Hematopoietic multipotent progenitor cell treated with erythropoietin and hydrocortisone succinate and interleukin-3 and kit ligand, for 15 days (in vitro differentiated cells): ENCODE results near the gene PCDHGA2.
"Not testable (repeated sequence)": the region's sequence is repeated elsewhere in the genome, so short reads cannot be mapped to it uniquely, and the experiment has no call there.

Source experiments
- DNase-seq: peaks from one replicate; pipeline ENCODE4 v3.0.0-alpha.2; 2015; ENCODE audit warnings: low spot score

PCDHGA2 gene

DNA sequence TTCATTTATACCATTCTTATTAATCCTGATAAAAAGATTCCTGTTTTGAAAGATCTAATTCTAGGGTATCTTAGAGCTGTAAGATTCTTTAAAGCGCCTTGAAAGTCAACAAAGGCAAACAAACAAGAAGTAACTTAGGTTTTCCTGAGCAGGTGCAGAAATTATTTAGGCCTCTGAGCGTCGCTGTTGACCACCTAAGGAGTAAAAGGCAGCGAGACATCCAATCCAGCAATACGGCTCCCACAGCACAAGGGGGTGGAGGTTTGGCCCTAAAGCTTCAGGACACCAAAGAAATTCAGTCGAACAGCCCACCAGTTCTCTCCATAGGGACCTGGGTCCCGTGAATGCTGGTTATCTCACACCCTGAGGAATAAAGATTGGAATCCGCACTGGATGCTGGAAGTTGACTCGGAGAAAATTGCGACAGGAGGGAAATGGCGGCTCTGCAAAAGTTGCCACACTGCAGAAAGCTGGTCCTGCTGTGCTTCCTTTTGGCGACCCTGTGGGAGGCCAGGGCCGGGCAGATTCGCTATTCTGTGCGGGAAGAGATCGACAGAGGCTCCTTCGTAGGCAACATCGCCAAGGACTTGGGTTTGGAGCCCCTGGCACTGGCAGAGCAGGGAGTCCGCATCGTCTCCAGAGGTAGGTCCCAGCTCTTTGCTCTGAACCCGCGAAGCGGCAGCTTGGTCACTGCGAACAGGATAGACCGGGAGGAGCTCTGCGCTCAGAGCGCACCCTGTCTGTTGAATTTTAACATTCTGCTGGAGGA lies at the start of gene PCDHGA2:
TSS of gene PCDHGA2 (plus strand) at position 223 of the 769 bp plus-strand sequence.
- DNase-seq: no peak

DNA sequence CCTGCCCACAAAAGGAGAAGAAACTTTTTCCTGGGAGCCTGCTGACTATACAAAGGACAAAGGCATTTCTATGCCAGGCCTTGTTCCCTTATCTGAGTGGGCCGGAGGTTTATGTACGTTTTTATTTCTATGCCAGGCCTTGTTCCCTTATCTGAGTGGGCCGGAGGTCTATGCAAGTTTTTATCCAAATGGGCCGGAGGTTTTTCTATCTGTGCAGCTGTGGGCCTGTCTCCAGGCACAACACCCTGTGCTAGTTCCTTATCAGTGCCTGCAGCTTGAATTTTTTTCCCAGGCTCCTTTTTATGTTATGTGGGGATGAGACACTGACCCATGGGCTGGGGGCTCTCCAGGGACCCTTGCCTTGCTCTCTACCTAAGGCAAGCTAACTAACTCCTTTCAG lies 40.2 kb upstream of the PCDHGA2 start:
- no peak for DNase-seq

DNA sequence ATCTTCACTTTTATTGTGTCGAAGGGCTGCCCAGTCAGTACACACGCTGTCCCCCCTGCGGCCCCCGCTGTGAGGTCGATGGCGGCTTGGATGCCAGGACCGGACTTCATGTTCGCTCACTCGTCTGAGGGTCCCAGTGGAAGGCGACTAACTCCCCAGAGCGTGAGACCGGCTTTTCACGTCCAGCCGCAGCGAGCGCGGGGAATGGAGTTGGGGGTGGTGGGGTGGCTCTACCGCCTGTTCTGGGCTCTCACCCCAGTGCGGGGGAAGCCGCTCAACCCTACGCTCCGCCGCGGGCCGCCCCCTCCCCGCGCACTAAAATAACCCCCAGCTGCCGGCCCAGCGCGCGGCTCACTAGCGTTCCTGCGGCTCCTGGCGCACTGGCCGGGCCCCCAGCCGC lies 34.8 kb upstream of the PCDHGA2 start, which contains the start of gene SLC25A2:
TSS of gene SLC25A2 (minus strand) at position 294 of the 400 bp plus-strand sequence. CDS start at position 110, 184 bp downstream.
- DNase-seq: no peak

DNA sequence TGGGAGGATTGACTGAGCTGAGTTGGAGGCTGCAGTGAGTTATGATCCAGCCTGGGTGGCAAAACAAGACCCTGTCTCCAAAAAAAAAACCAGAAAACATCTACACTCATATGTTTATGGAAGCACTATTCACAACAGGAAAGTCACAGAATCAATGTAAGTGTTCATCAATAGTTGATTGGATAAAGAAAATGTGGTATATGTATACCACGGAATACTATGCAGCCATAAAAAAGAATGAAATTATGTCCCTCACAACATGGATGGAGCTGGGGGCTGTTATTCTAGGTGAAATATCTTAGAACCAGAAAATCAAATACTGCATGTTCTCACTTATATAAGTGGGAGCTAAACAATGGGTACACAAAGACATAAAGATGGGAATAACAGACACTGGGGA lies 31.9 kb upstream of the PCDHGA2 start:
- no peak for DNase-seq

DNA sequence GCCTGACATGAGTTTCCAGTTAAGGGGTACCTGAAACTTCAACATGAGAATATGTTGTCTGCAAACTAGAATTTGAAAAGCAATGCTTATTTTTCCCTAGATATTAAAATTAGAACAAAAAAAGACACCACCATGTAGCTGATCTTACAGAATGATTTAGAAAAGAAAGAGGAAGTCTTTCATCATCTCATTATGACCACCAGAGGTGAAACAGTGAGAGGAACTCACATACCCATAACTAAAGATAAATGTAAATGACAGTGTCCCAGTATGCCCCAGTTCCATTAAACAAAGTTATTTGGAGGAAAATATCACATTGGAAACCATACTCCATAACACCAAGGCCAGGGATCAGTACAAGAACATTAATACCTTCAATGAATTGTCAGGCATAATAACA lies 24.8 kb upstream of the PCDHGA2 start:
- no peak for DNase-seq

DNA sequence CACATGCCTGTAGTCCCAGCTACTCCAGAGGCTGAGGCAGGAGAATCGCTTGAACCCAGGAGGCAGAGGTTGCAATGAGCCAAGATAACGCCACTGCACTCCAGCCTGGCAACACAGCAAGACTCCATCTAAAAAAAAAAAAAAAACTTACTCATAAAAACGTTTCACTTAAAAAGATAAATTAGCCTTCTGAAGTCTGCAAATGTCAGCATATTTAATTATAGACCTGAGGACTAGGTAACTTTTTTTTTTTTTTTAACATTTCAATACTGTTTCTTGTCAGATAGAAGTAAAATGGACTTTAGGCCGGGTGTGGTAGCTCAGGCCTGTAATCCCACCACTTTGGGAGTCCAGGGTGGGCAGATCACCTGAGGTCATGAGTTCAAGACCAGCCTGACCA lies 21.6 kb upstream of the PCDHGA2 start:
- DNase-seq: not testable (repeated sequence)

DNA sequence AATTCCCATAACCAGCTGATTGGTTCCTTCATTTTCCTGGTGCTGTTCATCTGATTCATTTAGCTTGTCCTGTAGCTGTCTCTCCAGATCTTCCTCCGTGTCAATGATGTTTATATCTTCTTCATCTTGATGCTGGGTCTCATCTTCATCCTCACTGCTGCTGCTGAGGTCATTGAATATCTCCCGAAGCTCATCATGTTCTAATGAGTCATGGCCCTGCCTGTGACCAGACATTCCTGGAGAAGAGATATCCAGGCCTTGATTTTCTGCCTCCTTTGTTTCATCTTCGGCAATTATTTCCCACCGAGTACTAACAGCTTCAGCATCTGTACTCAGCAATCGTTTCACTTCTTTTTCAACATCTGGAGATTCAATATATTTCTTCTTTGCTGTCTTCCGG lies 19.4 kb upstream of the PCDHGA2 start:
- no peak for DNase-seq

DNA sequence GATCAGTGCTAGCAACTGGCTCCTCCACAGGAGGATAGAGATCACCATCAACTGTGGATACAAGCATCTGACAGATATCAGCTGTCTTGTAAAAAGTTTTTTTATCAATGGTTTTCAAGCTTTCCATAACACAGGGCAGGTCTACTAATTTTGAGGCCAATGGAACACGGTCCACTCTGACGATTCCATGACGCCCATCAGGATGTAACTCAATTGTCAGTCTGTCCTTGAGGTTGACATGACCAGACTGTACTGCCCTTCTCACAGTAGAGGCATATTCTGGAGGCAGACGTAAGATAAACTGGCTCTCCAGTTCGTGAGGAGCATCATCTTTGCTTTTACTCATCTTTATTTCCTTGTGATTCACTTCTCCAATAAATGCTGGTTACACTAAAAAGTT lies 18.9 kb upstream of the PCDHGA2 start:
- no peak for DNase-seq

DNA sequence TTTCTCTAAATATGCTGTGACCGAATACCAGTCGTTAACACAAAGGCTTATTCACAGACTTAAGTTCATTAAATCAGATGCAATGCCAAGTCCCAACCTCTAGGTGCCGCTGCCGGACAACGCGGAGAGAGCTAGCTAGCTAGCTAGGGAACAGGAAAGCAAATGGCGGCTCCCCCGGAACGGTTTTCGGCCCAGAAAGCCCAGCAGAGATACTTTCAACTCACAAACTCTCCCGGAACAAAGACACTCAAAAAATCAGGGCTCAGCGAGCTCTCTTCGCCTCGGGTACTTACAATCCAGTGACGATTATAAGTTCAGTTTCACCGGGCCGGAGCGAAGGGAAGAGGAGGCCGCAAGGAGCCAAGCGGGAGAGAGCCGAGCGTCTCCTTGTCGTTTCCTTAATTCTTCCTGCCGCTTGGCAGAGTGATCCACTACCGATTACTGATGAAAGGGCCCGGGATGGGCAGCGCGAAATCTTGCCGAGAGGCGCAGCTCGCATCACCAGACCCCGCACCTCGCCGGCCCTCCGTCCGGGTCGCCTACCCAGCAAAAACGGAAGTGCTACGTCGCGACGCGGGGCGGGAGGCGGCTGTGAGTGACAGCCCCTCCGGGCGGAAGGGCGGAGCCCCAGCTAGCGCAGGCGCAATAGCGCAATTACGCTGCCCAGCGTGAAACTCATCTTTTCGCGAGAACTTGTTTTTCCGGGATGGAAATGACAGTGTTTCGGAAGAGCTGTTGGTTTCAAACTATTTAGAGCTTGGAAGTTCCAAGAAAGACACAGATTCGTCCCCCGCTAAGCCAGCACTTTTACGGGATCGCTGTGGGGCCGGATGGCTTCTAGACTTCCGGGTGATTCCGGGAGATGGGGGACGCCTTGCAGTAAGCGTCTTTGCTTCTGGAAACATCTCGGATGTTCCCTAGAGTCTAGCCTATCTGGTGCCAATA lies 18.1 kb upstream of the PCDHGA2 start, which contains the start of gene TAF7:
TSS of gene TAF7 (minus strand) at position 560 of the 945 bp plus-strand sequence. CDS start 740 bp downstream, outside the sequence.
- peak; percentile 89 for DNase-seq

DNA sequence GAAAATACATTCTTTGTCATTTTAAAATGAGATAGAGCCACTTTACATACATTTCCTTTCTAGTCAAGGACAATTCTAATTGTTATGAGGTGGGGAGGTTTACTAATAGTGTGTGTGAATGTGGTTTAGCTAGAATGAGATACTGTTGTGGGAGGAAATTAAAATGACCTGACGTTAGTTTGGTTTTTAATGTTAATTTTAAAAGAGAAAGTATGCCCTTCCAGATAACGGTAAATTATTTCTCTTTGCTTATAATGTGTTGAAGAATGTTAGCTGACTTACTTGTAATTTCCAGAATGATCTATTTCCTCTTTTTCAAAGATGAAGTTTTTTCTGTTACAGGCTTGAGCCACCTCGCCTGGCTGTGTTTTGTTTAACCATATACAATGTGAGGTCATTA lies 16.3 kb upstream of the PCDHGA2 start:
- DNase-seq: no peak

DNA sequence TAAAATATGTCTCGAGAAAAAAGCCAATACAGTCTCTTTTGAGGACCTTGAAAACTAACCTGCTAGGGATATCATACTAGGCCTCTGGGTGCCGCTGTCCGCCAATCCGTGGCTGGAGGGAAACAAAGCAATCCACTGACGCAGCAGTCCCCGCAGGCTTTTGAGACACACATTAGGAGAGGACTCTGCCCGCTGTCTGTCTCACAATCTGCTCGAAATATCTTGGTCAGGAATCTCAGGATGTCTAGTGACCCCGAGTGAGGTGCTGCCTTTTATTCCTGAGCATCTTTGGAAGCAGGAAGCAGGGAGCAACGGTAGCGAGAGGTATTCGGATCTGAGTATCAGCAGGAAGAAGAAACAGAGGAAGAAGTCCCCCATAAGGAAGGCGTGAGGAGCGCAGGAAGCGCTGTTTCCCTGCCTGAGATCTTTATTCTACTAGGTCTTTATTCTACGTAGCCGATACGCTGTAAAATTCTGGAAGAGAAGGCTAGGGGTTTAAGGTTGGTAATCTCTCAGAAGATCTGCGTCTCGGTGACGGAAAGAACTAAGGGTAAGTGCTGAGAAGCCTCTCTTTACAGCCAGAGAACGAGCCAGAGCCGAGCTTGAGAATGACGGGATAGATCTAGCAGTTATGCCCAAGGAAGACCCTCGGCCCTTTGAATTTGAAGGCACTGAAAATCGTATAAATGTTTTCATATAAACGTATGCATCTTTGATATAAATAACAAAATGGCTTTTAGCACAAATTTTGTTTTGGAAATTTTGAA lies 12.3 kb upstream of the PCDHGA2 start:
- no peak for DNase-seq

DNA sequence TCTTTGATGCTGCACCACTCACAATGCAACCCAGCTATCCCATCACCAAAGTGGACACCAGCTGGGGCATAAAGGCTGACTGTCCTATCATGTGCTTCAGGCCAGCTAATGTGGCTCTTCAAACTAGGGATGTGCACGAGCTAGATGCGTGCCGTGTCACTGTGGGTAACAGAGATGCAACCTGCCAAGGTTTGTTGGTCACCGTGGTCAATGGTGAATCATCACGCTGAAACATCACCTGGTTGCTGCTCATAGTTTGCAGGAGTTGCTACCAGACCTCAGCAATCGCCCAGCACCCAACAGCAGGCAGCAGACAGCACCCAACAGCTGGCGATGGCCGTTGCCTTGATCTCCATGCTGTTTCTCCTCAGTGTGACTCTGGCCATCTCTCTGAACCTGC lies 10.3 kb upstream of the PCDHGA2 start:
- DNase-seq: no peak

DNA sequence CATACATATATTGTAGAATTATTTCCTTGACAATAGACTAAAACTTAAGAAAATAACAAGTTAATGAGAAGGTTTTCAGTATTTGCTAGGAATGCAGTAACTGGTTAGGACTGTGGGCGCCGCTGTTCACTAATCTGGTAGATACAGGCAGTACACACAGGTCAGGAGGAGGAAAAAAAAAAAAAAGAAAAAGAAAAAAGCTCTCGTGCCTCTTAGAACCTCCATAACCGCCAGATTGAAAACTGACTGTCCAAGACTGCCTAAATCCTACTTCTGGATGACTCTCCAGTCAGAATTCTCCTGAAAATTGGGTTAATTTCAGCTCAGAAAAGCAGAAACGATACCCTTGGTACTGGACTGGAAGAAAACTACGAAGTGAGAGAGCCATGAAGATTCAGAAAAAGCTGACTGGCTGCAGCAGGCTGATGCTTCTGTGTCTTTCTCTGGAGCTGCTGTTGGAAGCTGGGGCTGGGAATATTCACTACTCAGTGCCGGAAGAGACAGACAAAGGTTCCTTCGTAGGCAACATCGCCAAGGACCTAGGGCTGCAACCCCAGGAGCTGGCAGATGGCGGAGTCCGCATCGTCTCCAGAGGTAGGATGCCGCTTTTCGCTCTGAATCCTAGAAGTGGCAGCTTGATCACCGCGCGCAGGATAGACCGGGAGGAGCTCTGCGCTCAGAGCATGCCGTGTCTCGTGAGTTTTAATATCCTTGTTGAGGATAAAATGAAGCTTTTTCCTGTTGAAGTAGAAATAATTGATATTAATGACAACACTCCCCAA lies 8.1 kb upstream of the PCDHGA2 start, which contains the start of gene PCDHGA1:
TSS of gene PCDHGA1 (plus strand) at position 216 of the 782 bp plus-strand sequence.
- DNase-seq: no peak

DNA sequence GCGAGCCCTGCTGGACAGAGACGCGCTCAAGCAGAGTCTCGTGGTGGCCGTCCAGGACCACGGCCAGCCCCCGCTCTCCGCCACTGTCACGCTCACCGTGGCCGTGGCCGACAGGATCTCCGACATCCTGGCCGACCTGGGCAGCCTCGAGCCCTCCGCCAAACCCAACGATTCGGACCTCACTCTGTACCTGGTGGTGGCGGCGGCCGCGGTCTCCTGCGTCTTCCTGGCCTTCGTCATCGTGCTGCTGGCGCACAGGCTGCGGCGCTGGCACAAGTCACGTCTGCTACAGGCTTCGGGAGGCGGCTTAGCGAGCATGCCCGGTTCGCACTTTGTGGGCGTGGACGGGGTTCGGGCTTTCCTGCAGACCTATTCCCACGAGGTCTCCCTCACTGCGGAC lies 6.0 kb upstream of the PCDHGA2 start:
- DNase-seq: not testable (repeated sequence)

DNA sequence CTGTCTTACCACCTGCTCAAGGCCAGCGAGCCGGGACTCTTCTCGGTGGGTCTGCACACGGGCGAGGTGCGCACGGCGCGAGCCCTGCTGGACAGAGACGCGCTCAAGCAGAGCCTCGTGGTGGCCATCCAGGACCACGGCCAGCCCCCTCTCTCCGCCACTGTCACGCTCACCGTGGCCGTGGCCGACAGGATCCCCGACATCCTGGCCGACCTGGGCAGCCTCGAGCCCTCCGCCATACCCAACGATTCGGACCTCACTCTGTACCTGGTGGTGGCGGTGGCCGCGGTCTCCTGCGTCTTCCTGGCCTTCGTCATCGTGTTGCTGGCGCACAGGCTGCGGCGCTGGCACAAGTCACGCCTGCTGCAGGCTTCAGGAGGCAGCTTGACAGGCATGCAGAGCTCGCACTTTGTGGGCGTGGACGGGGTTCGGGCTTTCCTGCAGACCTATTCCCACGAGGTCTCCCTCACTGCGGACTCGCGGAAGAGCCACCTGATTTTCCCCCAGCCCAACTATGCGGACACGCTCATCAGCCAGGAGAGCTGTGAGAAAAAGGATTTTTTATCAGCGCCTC lies 2.3 kb downstream of the PCDHGA2 start:
- DNase-seq: not testable (repeated sequence)

DNA sequence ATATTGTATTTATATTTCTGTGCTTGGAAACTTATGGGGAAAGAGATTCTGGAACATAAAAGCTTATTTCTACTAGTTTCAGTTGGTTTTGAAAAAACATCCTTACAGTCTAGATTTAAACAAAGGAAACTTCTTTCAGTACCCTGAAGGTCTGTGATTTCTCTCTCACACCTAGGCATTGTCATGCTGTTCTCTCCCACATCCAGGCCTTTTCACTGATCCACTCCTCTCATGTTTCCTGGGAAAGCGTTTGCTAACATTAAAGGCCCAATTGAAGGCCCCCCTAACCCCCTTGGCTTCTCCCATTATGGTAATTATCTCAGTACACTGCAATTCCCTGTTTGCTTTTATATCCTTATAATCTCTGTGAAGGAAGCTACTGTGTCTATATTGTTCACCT lies 4.2 kb downstream of the PCDHGA2 start:
- no peak for DNase-seq

DNA sequence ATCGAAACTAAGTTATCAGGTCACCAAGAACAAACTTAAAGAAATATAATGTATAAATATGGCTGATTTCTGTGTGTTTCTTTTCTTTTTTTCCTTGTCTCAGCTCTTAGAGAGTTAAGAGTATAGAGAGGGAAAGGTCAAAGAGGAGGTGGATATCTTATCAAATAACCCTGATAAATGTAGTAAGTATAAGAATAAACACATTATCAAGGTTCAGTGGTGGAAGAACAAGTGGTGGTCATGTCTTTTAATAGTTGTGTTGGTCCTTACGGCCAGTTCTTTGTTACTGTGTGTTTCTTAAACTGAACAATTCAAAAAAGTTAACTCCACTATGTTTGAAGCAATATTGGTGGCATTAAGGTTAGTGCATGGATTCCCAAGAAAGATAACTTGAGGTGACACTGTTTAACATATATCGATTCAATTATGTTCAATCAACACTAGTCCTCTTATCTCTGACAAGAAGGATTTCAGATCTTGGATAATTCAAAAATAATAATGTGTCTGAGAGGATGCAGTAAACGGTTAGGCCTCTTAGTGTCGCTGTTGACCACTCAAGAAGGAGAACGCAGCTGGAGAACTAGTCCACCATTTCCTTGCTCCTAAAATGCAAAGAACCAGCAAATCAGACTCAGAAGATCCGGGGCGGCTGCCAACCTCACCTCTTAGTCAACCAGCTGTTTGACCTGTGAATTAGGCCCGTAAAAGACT lies 4.8 kb downstream of the PCDHGA2 start, which contains the start of gene PCDHGA3:
TSS of gene PCDHGA3 (plus strand) at position 588 of the 711 bp plus-strand sequence. CDS start 205 bp downstream, outside the sequence.
- DNase-seq: no peak

DNA sequence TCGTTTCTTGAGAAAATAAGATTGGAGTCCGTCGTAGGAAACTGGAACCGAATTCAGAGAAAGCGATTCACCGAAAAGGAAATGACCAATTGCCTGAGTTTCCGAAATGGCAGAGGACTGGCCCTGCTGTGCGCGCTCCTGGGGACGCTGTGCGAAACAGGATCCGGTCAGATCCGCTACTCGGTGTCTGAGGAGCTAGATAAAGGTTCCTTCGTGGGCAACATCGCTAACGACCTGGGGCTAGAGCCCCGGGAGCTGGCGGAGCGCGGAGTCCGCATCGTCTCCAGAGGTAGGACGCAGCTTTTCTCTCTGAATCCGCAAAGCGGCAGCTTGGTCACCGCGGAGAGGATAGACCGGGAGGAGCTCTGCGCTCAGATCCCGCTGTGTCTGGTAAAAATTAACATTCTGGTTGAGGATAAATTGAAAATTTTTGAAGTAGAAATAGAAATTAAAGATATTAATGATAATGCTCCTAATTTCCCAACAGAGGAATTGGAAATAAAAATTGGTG lies 5.4 kb downstream of the PCDHGA2 start:
- DNase-seq: no peak

DNA sequence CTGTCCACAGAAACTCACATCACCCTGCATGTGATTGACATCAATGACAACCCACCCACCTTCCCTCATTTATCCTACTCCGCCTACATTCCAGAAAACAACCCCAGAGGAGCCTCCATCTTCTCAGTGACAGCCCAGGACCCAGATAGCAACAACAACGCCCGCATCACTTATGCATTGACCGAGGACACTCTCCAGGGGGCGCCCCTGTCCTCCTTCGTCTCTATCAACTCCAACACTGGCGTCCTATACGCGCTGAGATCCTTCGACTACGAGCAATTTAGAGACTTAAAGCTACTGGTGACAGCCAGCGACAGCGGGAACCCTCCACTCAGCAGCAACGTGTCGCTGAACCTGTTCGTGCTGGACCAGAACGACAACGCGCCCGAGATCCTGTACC lies 6.8 kb downstream of the PCDHGA2 start:
- DNase-seq: no peak

DNA sequence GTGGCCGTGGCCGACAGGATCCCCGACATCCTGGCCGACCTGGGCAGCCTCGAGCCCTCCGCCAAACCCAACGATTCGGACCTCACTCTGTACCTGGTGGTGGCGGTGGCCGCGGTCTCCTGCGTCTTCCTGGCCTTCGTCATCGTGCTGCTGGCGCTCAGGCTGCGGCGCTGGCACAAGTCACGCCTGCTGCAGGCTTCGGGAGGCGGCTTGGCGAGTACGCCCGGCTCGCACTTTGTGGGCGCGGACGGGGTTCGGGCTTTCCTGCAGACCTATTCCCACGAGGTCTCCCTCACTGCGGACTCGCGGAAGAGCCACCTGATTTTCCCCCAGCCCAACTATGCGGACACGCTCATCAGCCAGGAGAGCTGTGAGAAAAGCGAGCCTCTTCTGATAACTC lies 7.5 kb downstream of the PCDHGA2 start:
- DNase-seq: not testable (repeated sequence)
